Brain microvascular endothelial cell (primary cell): ENCODE measurements around the gene ATP2B3.

Experiments used
- DNase-seq: peaks from one replicate; pipeline ENCODE4 v3.0.0-alpha.2; 2020
- H3K27ac ChIP-seq: fragments of 250-450 bp; sonication (Bioruptor Pico); 2 replicates; pipeline ENCODE4 v1.5.1; 2020; ENCODE audit warnings: mild to moderate bottlenecking, moderate library complexity
- H3K27me3 ChIP-seq: fragments of 250-450 bp; sonication (Bioruptor Pico); replicated peaks from 2 replicates; pipeline ENCODE4 v1.5.1; 2020; ENCODE audit warnings: mild to moderate bottlenecking
- H3K36me3 ChIP-seq: fragments of 250-450 bp; sonication (Bioruptor Pico); replicated peaks from 2 replicates; pipeline ENCODE4 v1.5.1; 2020; ENCODE audit warnings: mild to moderate bottlenecking
- H3K4me3 ChIP-seq: 2 replicates; pipeline ENCODE4 v1.5.1; 2011; ENCODE audit warnings: low read depth, mild to moderate bottlenecking, control low read depth, low read length, moderate library complexity
- in situ Hi-C: cut with HindIII; loops from 2 replicates; pipeline ENCODE4 v1.10.0; 2017; ENCODE audit warnings: low sequenced_read_pairs, low pct_ligation_motif_present
- TF ChIP-seq, protein P1 (sequence below): IDR thresholded peaks from 2 replicates; pipeline ENCODE4 v1.5.1; 2011; ENCODE audit warnings: low read depth, mild to moderate bottlenecking, moderate library complexity, low read length, control low read depth, inconsistent platforms; ENCODE audit errors: missing control alignments

The ATP2B3 gene

DNA sequence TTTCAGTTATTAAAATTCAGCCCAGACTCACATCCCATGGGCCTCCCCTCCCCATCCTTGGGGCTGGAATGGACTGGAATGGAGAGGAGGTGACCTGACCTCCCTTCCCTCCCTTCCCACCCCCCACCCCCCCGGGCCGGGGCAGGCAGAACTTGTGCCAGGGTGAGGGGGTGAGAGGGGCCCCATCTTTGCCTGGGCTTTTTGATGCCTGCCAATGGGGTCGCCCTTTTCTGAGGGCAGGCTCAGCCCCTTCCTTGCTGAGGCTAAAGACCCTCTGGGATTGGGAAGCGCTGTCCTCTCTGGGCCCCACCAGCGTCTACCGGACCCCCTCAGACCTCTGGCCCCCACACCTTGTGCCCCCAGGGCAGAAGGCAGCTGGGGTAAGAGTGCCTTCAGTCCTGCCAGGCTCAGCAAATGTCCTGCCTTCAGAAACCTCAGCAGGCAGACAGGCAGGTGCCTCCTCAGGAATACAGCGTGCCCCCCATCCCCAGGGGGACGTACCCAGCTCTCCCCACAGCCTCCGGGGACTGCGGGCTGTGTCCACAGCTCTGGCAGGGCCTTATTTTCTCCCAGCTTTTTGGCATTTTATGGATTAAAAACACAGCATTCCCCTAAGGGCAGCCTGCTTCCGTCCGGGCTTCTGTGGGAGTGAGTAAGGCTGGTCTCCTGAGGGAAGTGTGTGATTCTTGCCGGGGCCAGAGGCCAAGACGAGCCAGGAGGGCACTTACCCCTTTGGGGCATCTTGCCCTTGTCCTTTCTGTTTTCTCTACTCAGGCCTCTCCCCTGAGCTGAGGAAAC is 94.1 kb downstream of the ATP2B3 start:
- in situ Hi-C loops: no loop called here
- H3K27ac ChIP-seq: no peak overlapping the region
- H3K36me3 ChIP-seq: no peaks in the 10 kb centered on the region
- DNase-seq: no peak
- TF ChIP-seq, protein P1, sequence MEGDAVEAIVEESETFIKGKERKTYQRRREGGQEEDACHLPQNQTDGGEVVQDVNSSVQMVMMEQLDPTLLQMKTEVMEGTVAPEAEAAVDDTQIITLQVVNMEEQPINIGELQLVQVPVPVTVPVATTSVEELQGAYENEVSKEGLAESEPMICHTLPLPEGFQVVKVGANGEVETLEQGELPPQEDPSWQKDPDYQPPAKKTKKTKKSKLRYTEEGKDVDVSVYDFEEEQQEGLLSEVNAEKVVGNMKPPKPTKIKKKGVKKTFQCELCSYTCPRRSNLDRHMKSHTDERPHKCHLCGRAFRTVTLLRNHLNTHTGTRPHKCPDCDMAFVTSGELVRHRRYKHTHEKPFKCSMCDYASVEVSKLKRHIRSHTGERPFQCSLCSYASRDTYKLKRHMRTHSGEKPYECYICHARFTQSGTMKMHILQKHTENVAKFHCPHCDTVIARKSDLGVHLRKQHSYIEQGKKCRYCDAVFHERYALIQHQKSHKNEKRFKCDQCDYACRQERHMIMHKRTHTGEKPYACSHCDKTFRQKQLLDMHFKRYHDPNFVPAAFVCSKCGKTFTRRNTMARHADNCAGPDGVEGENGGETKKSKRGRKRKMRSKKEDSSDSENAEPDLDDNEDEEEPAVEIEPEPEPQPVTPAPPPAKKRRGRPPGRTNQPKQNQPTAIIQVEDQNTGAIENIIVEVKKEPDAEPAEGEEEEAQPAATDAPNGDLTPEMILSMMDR: no peak
- H3K27me3 ChIP-seq: no peaks in the 10 kb centered on the region
- no peak overlapping the region for H3K4me3 ChIP-seq

DNA sequence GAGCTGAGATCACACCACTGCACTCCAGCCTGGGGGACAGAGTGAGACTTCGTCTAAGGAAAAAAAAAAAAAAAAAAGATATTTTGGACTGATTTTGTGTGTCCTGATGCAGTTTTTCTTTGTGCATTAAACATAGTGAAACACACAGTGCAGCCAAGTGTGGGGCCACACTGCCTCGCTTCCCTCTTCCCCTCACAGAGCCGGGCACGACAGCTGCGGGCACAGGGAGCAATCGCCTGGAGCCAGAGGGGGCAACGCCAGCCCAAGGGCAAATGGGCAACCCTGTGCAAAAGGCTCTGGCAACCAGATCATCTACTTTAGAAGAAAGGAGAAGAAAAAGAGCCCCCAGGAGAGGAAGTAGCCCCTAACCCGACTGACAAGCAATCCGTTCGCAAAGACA is 95.0 kb downstream of the ATP2B3 start:
- no peaks in the 10 kb centered on the region for H3K27me3 ChIP-seq
- no peak for DNase-seq
- no peak overlapping the region for H3K27ac ChIP-seq
- no peaks in the 10 kb centered on the region for H3K36me3 ChIP-seq
- no peak overlapping the region for H3K4me3 ChIP-seq
- in situ Hi-C loops: no loop called here
- TF ChIP-seq, protein P1: no peak

DNA sequence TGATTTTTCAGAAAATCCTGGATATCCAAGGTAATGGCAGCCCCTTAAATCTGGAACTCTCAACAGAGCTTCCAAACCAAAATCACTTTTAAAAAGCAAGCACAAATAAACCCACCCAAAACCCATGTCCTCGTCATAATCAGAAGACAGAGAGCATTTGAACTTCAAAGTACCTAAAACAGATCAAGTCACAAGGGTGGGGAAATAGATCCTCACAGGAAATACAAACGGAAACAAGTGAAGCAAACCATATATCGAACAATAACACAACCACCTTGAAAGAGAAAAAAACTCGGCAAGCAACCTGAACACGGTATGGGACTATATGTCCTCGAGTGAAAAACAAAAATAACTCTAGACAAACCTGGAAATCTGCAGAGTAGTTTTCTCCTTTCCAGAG is 97.4 kb downstream of the ATP2B3 start:
- no peak for DNase-seq
- Histone ChIP-seq H3K36me3 (no peaks in the 10 kb centered on the region), H3K4me3 (no peak overlapping the region), H3K27ac (no peak overlapping the region), H3K27me3 (peaks cover 5% of the 10 kb centered on the region)
- in situ Hi-C loops: no loop called here
- TF ChIP-seq, protein P1: no peak

- Histone ChIP-seq H3K4me3 (no peak overlapping the region), H3K36me3 (no peaks in the 10 kb centered on the region), H3K27ac (no peak overlapping the region), H3K27me3 (peaks cover 5% of the 10 kb centered on the region)
- in situ Hi-C loops: no loop called here
- TF ChIP-seq, protein P1: no peak
- DNase-seq: no peak
These were observed 103.1 kb downstream of the ATP2B3 start for GRCh38 chrX:153620576-153620975.

GRCh38 chrX:153621949-153622598 is 104.6 kb downstream of the ATP2B3 start:
- DNase-seq: no peak
- Histone ChIP-seq H3K36me3 (no peaks in the 10 kb centered on the region), H3K27me3 (peaks cover 5% of the 10 kb centered on the region), H3K4me3 (no peak overlapping the region), H3K27ac (no peak overlapping the region)
- TF ChIP-seq, protein P1: no peak
- in situ Hi-C loops: no loop called here
